Calu3 (cell line): ENCODE measurements around the gene LBR. TPM values are rescaled to one million over a fixed set of nuclear protein-coding genes. Genes with fewer than 3 reads are reported as not detected.

Source experiments
- BruUV-seq: library from RNA; stranded (reverse); fragments of 400-500 nt; replicated peaks from 2 replicates; lab custom pipeline; 2021; lab: Mats Ljungman, UMichigan
- CTCF ChIA-PET: fragments of 300-600 bp; sonication (Branson Sonifier 250); formaldehyde crosslinking; loops from one replicate; lab custom pipeline; 2022; ENCODE audit warnings: antibody characterized with exemption; lab: Charles Lee
- DNase-seq: peaks from one replicate; pipeline ENCODE4 v3.0.0; 2022
- H3K27ac Mint-ChIP-seq: one replicate; pipeline ENCODE4 v1.8.0; 2022; ENCODE audit warnings: mixed read lengths; ENCODE audit not compliant: unreplicated experiment
- H3K27me3 Mint-ChIP-seq: one replicate; pipeline ENCODE4 v1.8.0; 2022; ENCODE audit warnings: mixed read lengths; ENCODE audit not compliant: unreplicated experiment
- H3K36me3 Mint-ChIP-seq: one replicate; pipeline ENCODE4 v1.8.0; 2022; ENCODE audit warnings: mild to moderate bottlenecking, moderate library complexity, mixed read lengths; ENCODE audit not compliant: insufficient read depth, unreplicated experiment
- H3K4me1 Mint-ChIP-seq: one replicate; pipeline ENCODE4 v1.8.0; 2022; ENCODE audit warnings: mild to moderate bottlenecking, low read depth, mixed read lengths; ENCODE audit not compliant: unreplicated experiment
- H3K4me3 Mint-ChIP-seq: one replicate; pipeline ENCODE4 v1.8.0; 2022; ENCODE audit warnings: mild to moderate bottlenecking, low read depth, moderate library complexity, mixed read lengths; ENCODE audit not compliant: unreplicated experiment
- H3K9me3 Mint-ChIP-seq: one replicate; pipeline ENCODE4 v1.8.0; 2022; ENCODE audit warnings: low read depth, mixed read lengths; ENCODE audit not compliant: unreplicated experiment
- CTCF ChIP-seq: fragments of 200-600 bp; IDR thresholded peaks from one replicate; pipeline ENCODE4 v1.8.0; 2022; ENCODE audit warnings: antibody characterized with exemption; ENCODE audit not compliant: unreplicated experiment
- intact Hi-C: fragments of 100-400 bp; cut with micrococcal nuclease; formaldehyde crosslinking; loops from one replicate; pipeline ENCODE4 v1.10.0; 2022; ENCODE audit not compliant: unreplicated experiment
- total RNA-seq: library from RNA; stranded (reverse); gene quantifications from 2 replicates; pipeline ENCODE4 v1.2.3, GENCODE V29; 2022

LBR gene
- total RNA-seq, 1 experiment from 2014 or later: 183 TPM

- no peak for TF ChIP-seq CTCF
- peak overlapping the region; percentile 92 for H3K27ac Mint-ChIP-seq
- H3K4me3 Mint-ChIP-seq: no peak overlapping the region
- no peak for DNase-seq
- no peaks in the 10 kb centered on the region for H3K9me3 Mint-ChIP-seq
- CTCF ChIA-PET: interaction anchor here (0.5 to 0.8 kb wide), 2 partner anchors 33 to 427 kb away, joined by 4 to 9 read pairs; no protein-coding TSS in a partner anchor
- peaks cover 49% of the 10 kb centered on the region for H3K36me3 Mint-ChIP-seq
- intact Hi-C loops: no loop called here
- H3K27me3 Mint-ChIP-seq: no peaks in the 10 kb centered on the region
- H3K4me1 Mint-ChIP-seq: peaks cover 89% of the 10 kb centered on the region
- BruUV-seq: no TSS peak
Measured at GRCh38 chr1:225448146-225448805, 20.4 kb upstream of the LBR start.

GRCh38 chr1:225447650-225448089, 19.8 kb upstream of the LBR start:
- Mint-ChIP-seq H3K4me1 (peaks cover 89% of the 10 kb centered on the region), H3K9me3 (no peaks in the 10 kb centered on the region), H3K27me3 (no peaks in the 10 kb centered on the region), H3K27ac (peak overlapping the region; percentile 92), H3K4me3 (no peak overlapping the region), H3K36me3 (peaks cover 55% of the 10 kb centered on the region)
- TF ChIP-seq CTCF: no peak
- DNase-seq: no peak
- BruUV-seq: no TSS peak
- intact Hi-C loops: no loop called here
- CTCF ChIA-PET: no interaction called here

- intact Hi-C loops: no loop called here
- H3K27ac Mint-ChIP-seq: peak overlapping the region; percentile 92
Measured at GRCh38 chr1:225446981-225447615, 19.3 kb upstream of the LBR start.

GRCh38 chr1:225446595-225446960, 18.7 kb upstream of the LBR start:
- Mint-ChIP-seq H3K36me3 (peaks cover 59% of the 10 kb centered on the region), H3K4me3 (peak overlapping the region; percentile 40), H3K27ac (peak overlapping the region; percentile 92), H3K9me3 (no peaks in the 10 kb centered on the region), H3K4me1 (peaks cover 93% of the 10 kb centered on the region), H3K27me3 (no peaks in the 10 kb centered on the region)
- CTCF ChIA-PET: interaction anchor here (0.6 to 2.4 kb wide), 4 partner anchors 8 to 547 kb away, joined by 3 to 9 read pairs (median 6); no protein-coding TSS in a partner anchor
- no TSS peak for BruUV-seq
- TF ChIP-seq CTCF: no peak
- intact Hi-C loops: no loop called here
- DNase-seq: no peak

More at GRCh38 chr1:225446981-225447615, 19.3 kb upstream of the LBR start:
- peaks cover 59% of the 10 kb centered on the region for H3K36me3 Mint-ChIP-seq
- H3K9me3 Mint-ChIP-seq: no peaks in the 10 kb centered on the region
- no peak for DNase-seq
- H3K4me3 Mint-ChIP-seq: no peak overlapping the region
- BruUV-seq: no TSS peak
- CTCF ChIA-PET: interaction anchor here (0.6 to 2.4 kb wide), 3 partner anchors 8 to 429 kb away, joined by 4 to 9 read pairs (median 7); no protein-coding TSS in a partner anchor
- H3K4me1 Mint-ChIP-seq: peaks cover 89% of the 10 kb centered on the region
- no peaks in the 10 kb centered on the region for H3K27me3 Mint-ChIP-seq
- no peak for TF ChIP-seq CTCF
